Activated CD4-positive, alpha-beta T cell treated with anti-CD3 and anti-CD28 coated beads, Interleukin-2, Interleukin-4, amounts not matched to agents 100 ng/mL and 50 ng/mL, durations not matched to agents 16 hours and 8 hours (primary cell): ENCODE data around the gene AMPD1.

ENCODE experiments used
- DNase-seq: peaks from one replicate; pipeline ENCODE4 v3.0.0-alpha.2; 2020; ENCODE audit warnings: low spot score

Gene AMPD1

DNA sequence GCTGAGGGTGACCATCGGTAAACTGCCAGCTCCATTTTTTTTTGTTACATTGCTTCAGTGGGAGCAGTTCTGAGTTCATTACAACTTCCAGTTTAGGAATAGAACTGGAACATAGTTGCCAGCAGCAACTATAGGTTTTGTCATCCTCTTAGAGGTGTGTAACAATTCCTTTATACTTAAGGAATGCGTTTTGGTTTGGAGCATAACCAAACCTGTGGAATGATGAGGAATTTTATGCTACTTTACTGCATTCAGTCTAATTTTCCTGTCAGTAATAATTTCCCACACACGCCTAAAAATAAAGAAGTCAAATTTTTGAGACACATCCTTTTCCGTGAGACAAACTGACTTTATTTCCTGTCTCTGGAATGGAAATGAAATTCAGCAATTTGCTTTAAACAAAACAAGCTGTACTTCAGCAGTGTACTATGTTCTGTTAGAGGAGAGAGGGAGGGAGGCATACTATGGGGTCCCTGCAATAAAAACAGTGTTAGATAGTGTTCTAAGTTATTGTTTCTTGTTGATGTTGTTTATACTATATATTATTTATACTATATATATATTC, 4.8 kb upstream of the AMPD1 start:
- DNase-seq: no peak

DNA sequence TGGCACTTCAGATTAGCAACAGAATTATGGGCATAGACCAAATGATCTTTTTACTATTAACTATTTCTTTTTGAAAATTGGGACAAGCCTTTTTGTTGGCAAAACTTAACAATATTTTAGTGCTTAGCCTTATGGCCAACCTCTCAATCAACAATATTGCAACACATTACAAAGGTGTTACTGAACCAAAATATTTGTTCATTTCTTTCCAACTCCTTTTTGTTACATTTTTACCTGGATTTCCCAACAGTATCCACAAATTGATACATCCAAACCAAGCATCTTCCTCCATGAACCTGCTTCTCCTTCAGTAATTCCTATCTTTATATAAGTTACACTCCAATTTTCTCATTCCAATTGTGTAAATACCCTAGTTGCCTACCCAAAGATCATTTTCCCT, 1.5 kb upstream of the AMPD1 start:
- DNase-seq: no peak

DNA sequence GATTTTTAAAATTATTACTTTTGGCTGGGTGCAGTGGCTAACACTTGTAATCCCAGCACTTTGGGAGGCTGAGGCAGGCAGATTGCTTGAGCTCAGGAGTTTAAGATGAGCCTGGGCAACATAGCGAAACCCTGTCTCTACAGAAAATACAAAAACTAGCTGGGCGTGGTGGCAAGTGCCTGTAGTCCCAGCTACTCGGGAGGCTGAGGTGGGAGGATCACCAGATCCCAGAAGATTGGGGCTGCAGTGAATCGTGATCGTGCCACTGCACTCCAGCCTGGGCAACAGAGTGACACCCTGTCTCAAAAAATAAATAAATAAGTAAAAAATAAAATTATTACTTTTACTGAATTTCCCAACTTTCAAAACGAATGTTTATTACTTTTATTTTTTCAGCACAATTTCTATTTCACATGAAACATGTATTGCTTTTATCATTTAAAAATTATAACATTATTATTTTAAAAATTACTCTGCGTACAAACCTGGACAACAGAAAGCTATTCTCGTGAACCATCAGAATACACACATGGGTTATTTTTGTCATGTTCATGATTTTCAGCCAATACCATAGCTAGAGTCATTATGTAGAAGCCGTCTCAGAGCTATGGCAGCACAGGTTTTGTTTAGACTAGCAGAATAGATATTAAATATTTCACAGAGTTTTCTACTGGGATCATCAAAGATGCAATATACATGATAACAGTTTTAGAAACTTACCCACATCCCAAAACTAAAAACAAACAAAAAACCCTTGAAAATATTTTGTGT, 621 bp downstream of the AMPD1 start:
- no peak for DNase-seq

DNA sequence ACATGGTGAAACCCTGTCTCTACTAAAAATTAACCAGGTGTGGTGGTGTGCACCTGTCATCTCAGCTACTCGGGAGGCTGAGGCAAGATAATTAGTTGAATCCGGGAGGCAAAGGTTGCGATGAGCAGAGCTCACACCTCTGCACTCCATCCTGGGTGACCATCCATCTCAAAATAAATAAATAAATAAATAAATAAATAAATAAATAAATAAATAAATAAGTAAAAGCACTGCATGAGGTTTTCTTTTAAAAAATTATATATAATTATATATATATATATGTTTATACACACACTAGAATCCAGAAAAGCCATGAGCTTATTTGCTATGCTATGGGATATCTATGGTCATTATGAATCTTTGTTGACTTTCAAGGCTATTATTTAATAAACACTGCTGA, 2.4 kb downstream of the AMPD1 start:
- DNase-seq: no peak

DNA sequence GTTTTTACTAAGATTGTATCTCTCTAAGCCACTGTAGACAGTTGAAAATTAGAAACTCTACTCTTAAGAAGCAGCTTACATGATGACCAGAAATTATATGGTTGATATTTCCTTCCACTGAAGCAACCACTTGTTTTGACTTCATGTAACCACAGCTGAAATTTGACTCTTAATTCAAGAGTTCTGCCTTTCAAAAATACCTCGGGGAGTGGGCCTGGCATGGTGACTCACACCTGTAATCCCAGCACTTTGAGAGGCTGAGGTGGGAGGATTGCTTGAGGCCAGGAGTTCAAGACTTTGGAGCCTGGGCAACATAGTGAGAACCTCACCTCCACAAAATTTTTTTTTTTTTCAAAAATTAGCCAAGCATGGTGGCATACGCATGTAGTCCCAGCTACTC, 4.3 kb downstream of the AMPD1 start:
- no peak for DNase-seq

DNA sequence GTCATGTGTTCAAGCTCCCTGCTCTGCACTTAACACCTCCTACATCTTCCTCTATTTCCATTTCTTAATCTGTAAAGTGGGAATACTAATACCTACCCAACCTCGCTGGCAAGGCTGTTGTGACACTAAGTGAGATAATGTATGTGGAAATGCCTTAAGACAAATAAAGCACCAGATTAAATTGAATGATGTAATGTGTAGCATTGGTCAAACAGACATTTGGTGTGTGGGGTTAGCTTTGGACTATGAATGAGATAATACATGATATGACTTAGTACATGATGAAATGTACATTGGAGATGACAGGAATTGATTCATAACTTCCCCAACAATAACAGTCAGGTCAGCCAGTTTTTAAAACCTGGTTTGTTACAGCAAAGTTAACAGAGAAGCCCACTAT, 5.2 kb downstream of the AMPD1 start:
- DNase-seq: no peak

DNA sequence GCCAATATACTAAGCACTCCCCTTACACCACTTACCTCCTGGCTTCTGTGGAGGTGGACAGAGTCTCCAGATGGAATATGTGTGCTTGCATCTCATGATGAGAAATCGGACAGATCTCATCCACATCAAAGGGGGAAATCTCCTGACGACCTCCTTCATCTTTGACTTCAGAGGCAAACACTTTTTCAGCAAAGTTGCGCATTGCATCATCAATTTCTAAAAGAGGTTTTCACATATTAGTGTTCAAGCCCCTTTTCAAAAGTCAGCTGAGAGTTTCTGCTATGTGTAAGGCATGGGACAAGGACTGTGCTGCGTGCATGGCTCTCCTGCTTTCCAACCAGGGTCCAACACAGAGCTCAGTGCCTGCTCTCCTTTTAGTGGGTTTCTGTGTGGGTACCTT, 6.8 kb downstream of the AMPD1 start:
- DNase-seq: no peak

DNA sequence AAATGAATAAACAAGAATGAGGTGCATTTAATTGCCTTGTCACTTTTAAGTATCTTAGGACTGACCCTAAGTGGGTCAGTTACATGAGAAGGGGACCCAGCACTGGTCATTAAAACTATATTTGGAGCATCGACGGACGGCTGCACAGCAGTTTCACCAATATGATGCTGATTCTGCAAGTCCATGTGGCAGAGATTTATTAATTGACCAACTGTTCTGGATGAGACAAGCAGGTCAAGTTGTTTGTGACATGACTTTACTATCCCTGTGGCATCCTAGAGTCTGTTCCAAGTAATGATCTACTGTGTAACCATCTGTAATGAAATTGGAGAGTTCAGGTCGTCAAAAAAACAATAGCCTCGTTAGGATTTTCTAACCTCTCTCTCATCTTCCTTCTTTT, 9.5 kb downstream of the AMPD1 start:
- no peak for DNase-seq

DNA sequence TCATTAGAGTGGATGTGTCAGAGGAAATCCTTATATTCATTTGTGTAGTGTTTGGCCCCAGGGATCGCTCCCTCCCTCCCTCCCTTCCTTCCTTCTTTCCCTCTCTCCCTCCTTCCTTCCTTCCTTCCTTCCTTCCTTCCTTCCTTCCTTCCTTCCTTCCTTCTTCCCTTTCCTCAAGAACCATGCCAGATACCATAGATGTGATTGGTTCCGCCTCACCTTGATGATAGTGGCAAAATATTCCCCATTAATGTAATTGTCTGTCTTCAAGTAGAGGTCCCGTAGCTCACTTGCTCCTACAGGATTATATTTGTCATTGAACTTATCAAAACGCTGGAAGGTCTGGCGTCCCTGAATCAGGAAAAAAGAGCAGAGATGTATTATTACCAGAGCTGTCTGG, 17.7 kb downstream of the AMPD1 start:
- DNase-seq: no peak

DNA sequence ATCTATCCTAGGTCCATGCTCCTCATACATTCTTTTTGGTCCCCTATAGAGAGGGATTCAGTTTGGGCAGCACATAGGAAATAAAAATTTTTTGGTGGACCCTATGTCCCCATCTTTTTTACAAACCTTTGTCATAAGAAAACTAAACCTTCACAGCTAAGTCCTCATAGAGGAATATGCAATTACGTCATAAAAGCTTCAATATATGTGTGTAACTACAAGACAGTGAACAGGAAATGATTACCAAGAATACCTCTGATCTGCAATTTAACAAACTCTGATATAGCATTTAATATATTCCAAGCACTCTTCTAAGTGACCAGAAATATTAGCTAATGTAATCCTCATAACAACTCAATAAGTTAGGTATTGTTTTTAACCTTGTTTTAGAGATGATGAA, 19.2 kb downstream of the AMPD1 start:
- no peak for DNase-seq

DNA sequence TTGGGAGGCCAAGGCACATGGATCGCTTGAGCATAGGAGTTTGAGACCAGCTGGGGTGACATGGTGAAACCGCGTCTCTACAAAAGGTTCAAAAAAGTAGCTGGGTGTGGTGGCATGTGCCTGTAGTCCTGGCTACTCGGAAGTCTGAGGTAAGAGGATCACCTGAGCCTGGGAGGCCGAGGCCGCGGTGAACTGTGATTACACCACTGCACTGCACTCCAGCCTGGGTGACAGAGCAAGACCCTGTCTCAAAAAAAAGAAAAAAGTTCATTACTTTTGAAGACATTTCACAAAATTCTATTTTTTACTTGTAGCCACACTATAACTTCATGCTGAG, 23.4 kb downstream of the AMPD1 start:
- DNase-seq: no peak

DNA sequence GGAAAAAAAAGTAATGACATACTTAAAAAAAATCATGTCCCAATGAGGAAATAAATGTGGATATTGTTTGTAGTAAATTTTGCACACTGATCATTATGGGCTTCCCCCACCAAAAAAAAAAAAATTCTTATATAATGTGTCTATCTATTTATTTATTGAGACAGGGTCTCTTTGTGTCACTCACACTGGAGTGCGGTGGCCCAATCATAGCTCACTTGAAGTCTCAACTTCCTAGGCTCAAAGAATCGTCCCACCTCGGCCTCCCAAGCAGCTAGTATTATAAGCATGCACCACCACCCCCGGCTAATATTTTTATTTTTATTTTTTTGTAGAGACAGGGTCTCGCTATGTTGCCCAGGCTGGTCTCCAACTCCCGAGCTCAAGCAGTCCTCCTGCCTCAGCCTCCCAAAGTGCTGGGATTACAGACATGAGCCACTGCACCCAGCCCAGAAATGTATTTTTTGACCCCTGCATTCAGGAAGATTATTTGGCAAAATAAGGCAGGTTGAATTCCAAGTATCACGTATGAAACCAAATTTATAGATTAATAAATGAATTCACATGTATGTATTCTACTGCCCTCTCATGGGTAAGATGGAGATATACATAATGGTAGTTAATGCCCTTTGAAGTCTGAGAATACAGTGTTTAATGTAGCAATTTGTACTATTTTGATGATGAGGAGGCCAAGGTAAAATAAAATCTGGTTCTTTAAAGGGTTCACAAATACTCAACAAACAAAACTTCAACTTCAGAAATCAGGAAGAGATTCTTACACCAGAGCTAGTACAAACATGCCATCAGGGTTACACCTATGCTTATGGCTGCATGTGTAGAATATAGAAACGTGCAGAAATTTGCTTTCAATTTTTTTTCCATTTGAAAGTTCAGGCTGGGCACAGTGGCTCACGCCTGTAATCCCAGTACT, 24.1 kb downstream of the AMPD1 start:
- DNase-seq: no peak

DNA sequence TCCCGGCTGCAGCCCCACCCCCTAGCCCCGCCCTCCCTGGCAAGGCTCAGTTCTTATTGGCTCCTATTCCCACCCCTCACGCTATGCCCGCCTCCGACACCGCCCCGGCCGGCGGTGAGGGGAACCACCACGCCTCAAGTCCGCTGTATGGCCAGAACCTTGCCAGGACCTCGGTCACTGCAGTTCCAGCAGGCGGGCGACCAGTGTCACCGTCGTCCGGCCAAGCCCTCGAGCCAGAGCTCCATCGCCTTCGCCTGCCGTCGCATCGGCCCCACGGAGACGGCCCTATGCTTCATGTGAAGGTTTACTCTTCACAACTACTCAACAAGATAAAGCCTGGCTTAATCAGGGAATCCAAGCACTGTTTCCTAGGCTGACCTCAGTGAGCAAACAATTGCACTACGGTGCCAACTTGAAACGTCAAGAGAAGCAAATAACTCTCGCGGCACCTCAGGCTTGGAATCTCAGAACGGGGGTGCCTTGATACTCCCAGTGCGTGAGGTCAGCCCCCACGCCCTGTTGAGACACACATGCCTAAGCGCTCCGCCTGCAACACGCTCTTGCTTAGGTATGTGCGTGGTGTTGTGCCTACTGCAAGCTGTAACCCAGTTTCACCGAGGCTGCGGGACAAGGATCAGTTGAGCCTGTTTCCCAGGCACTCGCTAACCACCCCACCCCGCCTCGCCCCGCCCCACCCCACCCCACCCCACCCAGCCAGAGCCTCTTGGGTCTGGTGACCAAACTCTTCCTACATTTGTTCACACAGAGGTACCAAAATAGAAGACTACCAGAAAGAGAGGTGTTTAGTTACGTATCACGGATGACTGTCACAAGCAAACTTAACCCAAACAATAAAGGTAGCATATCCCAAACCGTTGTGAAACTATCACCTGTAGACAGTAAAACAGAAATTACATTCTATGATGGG, 25.0 kb downstream of the AMPD1 start:
- peak; percentile 85 for DNase-seq

DNA sequence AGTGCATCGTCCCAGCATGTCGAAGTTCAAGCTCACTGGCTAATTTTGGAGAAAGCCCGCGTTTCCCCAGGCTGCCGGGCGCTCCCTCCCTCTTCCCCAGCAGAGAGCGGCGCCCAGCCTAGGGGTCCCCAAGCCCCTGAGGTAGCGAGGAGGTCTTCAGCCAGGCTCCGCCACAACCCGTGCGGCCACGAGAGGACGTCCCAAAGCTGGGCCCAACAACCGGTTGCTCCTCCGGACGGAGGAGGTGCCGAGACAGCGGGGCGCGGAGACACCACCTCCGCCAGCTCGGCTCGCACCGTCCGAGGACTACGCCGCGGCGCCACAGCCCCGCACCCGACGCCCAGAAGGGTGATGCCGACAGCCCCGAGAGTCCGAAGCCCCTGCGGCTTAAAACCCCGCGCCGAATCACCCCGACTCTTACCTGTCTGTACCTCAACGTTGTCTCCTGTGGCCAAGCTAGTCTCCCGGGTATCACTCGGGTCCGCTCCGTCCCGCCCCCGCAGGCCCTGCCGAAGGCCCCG, 25.7 kb downstream of the AMPD1 start, which contains the start of gene DENND2C:
DENND2C (minus strand) TSS at position 488 of the 521 bp plus-strand sequence. CDS start 44,065 bp downstream, outside the sequence.
- no peak for DNase-seq

DNA sequence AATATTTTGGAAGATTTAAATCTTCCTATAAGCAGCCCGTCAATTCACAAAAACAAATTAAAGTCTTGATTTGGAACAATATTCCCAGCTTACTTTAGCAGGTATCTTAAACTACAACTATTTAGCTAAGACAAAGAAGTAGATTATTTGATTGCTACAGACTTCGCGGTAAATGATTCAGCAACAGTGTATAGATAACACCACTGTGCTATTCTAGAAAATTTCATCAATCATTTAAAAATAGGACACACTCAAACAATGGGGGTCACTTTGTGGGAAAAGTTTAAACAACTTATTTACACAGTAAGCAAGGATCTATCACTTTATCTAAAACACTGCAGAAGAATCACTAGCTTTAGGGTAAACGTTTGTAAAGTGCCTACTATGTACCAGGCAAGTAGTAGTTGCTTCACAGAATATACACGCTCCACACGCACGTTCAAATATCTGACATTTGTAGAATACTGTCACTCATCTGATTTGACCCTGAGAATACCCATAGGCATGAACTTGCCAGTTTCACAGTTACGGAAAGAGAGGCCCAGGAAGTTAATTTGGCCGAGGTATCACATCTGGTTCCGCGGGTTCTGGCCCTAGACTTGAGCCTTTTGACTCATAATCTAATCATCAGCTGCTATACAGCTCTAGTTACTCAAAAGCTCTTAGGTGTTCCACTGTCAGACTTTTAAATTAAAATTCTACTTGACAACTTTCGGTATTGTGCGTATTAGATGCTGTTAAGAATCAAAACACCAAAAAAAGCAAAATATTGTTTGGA, 26.4 kb downstream of the AMPD1 start:
- no peak for DNase-seq

DNA sequence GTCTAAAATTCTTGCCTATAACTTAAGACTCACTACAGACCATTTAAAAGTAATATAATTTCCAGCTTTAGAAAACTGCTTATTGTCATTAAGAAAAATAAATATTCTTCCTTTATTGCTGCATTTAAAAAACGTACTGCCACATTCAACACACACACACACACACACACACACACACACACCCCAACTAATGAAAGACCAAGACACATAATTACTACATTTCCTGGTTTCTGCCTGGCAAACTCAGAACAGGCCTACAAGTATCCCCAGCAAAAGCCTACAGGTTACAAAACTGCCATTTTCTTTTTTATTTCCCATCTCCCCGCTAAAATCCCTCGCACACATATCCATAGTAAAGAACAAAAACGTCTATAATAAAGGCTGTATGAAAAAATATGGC, 27.0 kb downstream of the AMPD1 start:
- DNase-seq: no peak

DNA sequence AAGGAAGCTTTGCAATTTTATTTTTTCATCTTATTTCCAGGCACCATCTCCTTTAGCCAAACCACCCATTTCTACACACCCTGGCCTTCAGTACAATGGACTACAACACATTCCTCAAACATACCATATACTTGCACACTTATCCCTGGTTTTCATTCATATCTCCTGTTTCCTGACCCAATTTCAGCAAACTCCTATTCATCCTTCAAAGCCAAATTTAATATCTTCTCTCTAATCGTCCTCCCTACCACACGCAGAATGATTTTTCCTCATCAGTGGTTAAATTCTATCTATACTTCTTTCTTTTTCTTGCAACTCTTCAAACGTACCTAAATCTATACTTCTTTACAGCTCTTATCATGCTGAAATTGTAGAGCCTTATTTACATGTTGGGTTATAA, 28.4 kb downstream of the AMPD1 start:
- DNase-seq: no peak

DNA sequence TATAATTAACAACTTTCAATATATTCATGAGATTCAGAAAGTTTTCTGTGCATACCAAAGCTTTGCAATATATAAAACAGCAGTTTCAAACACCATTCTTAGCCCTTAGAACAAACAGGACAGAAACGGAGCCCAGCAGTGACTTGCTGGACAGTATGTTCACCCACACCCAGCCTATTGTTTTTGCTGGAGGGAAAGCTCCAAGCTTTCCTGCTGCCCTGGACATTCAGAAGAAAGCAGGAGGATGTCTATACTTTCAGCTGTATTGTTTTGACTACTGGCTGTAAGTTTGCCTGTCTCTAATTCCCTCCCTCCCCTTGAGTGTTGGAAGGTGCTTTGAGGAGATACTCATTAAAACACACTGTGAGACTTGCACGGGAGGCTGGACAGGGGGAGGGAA, 35.1 kb downstream of the AMPD1 start:
- no peak for DNase-seq

DNA sequence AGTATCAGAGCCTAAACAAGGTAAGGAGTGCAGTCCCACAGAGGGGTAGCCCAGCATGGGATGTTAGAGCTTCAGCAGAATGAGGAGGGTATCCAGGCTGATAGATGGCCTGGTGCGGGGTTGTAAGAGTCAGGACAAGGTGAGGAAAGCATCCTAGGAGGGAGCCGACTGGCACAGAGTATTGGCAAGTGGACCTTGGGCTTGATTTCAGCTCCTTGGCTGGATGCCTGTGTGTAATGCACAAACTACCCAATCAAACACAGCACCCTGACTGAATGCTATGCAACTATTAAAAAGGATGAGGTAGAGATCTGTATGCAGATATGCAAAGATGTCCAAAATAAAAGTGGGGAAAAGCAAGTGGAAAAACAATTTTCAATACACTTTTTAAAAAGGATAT, 43.5 kb downstream of the AMPD1 start:
- DNase-seq: no peak

DNA sequence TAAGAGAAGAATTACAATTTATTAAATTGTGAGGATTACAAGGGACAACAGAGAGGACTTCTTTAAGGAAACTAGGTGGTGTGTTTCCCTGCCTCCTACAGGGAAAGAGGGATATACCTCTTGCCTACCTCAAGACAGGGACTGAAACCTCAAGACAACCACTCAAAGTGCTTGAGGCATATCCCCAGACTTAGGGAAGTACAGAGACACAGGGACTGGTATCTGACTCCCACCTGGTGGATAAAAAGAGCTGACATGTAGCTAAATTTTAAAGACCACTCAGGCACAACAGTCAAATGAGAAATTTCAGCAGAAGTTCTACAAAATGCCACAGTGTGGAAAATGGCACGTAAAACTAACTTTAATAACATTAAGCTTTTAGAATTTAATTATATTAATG, 46.8 kb downstream of the AMPD1 start:
- DNase-seq: no peak

DNA sequence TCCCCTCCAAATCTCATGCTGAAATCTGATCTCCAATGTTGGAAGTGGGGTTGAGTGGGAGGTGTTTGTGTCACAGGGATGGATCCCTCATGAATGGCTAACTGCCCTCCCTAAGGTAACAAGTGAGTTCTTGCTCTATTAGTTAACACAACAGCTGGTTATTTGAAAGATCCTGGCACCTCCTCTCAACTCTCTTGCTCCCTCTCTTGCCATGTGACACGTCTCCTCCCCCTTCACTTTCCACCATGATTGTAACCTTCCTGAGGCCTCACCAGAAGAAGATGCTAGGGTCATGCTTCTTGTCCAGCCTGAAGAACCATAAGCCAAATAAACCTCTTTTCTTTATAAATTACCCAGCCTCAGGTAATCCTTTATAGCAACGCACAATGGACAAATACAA, 54.0 kb downstream of the AMPD1 start:
- no peak for DNase-seq
